Stromal cell of bone marrow (primary cell): ENCODE results near the gene SERPINB7.

Source experiments
- DNase-seq: peaks from one replicate; pipeline ENCODE4 v3.0.0-alpha.2; 2012; ENCODE audit warnings: low read depth

The SERPINB7 gene

DNA sequence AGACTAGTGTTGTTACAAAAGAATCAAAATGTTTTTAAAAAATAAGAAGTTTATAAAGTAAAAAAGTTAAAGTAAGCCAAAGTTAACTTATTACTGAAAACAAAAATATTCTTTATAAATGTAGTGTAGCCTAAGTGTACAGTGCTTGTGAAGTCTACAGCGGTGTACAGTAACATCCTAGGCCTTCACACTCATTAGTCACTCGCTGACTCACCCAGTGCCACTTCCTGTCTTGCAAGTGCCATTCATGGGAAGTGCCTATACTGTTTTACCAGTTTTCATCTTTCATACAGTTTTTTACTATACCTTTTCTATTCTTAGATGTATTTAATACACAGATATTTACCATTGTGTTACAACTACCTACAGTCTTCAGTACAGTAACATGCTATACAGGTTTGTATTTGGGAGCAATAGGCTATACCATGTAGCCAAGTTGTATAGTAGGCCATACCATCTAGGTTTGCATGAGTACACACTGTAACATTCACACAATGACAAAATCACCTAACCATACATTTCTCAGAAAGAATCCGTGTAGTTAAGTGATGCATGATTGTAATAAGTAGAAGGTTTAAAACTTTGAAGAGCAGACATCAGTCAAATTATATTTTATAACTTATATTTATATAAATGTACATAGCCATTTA, 13.4 kb downstream of the SERPINB7 start:
- peak; percentile 77 for DNase-seq

DNA sequence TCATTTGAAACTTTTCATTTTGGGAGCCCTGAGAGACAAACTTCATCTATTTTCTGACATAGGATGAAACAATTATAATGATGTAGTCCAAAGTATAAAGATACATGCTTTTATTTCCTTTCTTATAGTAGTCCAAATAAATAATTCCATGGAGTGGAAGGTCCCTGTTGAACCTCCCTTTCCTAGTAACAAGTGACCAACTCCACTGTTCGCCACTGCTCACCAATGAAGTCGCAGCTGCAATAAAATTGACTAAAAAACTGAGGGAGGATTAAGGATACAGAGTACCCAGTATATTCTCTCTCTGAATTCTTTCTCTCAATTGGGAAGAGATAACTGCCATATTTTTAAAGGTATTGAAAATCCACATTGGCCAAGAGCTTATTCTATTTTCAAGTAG, 14.1 kb downstream of the SERPINB7 start:
- no peak for DNase-seq

DNA sequence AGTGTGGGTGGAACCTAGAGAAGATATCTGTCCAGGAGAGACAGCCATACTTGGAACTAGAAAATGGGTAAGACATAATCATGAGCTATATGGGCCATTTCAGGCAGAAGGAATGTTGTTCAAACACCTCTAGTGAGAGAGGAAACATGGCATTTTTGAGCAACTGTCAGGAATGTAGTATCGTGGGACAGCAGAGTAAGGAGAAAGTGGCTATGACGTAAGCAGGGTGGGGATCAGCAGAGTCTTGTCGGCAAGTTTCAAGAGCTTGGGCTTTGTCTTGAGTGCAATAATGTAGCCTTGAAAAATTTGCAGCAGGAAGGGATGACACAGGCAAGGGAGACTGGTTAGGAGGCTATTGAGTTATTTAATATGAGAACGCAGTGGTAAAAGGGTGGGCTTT, 20.4 kb downstream of the SERPINB7 start:
- DNase-seq = no peak

- DNase-seq = no peak
Observed at GRCh38 chr18:63799189-63799588, 24.0 kb downstream of the SERPINB7 start.

GRCh38 chr18:63801343-63801742, 26.1 kb downstream of the SERPINB7 start:
- DNase-seq = no peak

GRCh38 chr18:63808125-63808524, 32.9 kb downstream of the SERPINB7 start:
- no peak for DNase-seq

- peak; percentile 69 for DNase-seq
Observed at GRCh38 chr18:63817441-63818051, 42.3 kb downstream of the SERPINB7 start.

- DNase-seq = no peak
Observed at GRCh38 chr18:63818212-63818611, 43.0 kb downstream of the SERPINB7 start.

GRCh38 chr18:63819786-63820185, 44.6 kb downstream of the SERPINB7 start:
- DNase-seq = peak; percentile 18

- DNase-seq = no peak
Observed at GRCh38 chr18:63820694-63821093, 45.5 kb downstream of the SERPINB7 start.

DNA sequence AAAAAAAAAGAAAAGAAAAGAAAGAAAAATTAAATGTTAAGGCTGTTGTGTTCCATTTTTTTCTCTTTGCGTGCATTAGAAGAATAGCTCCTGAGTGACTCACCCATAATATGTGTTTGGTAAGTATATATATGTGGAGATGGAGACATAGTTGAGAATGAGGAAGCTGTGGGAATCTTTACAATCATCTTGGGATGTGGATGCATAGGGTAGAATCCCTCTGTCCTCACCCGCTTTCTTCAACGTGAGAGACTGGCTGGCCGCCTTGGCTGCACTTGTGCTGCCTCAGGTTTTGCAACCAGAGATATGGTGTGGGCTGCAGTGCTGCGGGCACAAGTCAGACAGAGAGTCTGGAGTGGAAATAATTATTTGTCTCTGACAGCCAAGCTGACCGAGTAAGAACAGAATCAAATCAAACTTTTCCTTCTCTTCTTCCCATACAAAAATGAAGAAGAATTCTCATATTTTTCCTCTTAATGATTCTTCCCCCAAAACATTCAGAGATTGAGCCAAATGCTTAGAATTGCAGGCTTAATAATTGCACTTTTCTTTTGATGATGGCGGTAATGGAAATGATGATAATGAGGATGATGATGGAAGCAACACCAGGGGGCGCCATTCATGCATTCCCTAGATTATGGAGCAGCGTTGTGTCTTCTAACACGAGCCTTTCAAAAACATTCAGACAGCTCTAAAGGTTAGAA, 48.5 kb downstream of the SERPINB7 start:
- no peak for DNase-seq

- no peak for DNase-seq
Observed at GRCh38 chr18:63824220-63824525, 49.0 kb downstream of the SERPINB7 start.

DNA sequence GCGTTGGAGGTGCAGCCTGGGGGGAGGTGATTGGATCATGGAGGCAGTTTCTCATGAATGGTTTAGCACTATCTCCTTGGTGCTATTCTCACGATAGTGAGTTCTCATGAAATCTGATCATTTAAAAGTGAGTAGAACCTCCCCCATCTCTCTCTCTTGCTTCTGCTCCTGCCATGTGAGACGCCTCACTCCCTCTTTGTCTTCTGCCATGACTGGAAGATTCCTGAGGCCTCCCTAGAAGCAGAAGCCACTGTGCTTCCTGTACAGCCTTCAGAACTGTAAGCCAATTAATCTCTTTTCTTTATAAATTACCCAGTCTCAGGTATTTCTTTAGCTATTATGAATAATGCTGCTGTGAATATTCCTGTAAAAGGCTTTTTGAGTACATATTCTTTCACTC, 52.9 kb downstream of the SERPINB7 start:
- DNase-seq = no peak

GRCh38 chr18:63828656-63829055, 53.4 kb downstream of the SERPINB7 start:
- no peak for DNase-seq

- DNase-seq = no peak
Observed at GRCh38 chr18:63829886-63830285, 54.7 kb downstream of the SERPINB7 start.

DNA sequence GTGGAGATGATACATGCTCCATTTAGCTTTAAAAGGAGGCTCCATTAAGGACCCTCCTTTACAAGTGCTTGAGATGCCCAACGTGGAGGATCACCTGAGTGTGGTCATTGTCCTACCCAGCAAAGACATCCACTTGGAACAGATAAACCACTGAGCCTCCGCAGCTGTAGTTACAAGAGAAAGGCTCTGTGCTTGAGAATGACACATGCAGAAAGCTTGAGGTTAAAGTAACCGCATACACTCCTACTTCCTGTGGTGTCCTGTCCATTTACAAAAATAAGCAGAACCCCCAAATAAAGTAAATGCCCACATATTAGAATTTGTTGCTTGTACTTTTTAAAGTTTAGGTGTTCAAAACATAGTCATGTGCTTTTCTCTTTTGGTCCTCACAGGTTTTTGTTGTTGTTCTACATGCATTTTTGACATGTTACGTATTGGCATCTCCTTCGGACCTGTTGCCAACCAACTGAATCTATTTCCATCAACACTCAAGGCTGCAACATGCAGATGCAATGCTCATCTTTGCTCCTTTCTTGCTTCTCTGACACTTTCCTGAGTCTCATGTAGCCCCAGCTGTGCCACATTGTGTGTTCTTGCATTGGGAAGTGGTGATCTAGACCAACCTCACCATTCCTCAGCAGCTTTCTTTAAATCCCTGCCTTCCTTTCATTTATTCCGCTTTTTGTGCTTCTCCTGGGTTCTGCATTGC, 56.0 kb downstream of the SERPINB7 start:
- DNase-seq = peak; percentile 24

GRCh38 chr18:63832470-63832869, 57.3 kb downstream of the SERPINB7 start:
- peak; percentile 25 for DNase-seq

DNA sequence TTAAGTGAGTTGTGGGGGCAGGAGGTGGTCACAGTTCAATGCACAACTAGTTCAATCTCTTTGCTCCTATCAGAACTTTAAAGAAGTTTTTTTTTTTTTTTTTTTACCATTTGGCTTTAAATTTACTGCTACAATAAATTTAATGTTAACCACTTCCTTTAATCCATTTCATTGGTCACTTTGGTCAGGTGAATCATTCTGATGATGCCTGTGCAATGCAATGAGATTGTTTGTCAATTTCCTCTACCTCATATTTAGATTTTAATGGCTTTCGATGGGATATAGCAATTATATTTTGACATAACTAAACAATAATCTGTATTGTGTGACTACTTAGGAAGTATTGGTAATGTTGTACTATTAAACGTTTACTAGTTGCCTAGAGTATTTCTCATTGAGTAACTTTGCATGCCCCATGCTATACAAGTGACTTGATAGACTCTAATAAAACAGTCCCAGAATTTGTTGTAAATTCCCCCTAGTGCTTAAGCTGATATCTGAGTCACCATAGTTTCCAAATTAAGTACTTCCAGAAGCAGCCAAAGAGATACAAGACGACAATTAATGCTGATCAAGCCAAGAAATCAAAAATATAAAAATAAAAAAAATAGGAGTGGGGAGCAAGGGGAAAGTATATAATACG, 59.4 kb downstream of the SERPINB7 start:
- DNase-seq = no peak

GRCh38 chr18:63836456-63836855, 61.2 kb downstream of the SERPINB7 start:
- DNase-seq = no peak

DNA sequence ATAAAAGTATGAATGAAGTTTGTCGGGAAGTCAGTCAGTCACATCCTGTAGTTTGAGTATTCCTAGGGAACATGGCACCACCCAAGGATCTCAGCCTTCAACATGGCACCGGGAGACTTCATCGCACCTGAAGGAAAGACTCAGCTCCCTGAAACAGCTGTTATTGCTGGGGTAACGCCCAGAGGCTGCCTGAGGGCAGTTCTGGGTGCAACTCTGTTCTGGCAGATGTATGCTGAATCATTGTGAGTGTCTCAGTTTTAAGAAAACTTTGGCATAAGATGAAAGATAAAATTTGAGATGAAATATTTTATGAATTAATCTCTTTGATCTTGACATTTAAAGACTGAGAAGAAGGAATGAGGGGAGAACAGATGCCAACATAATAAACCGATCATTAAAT, 62.4 kb downstream of the SERPINB7 start:
- DNase-seq = no peak

DNA sequence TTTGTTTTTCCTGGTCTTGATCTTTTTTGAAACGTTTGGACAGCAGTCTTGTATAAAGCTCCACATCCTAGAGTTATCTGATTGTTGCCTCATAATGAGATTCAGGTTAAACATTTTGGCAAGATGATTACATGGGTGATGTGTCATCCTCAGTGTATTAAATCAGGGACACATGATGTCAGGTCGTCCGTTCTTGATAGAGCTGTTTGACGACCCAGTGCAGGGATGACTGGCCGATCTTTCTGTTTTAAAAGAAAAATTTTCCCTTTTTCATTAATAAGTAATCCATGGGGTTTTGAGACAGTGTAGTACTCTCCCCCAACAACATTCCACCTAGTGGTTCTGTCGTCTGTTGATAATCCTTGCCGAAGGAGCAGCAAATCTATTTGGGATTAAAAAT, 67.8 kb downstream of the SERPINB7 start:
- DNase-seq = no peak

GRCh38 chr18:63844254-63844653, 69.0 kb downstream of the SERPINB7 start:
- peak; percentile 36 for DNase-seq

DNA sequence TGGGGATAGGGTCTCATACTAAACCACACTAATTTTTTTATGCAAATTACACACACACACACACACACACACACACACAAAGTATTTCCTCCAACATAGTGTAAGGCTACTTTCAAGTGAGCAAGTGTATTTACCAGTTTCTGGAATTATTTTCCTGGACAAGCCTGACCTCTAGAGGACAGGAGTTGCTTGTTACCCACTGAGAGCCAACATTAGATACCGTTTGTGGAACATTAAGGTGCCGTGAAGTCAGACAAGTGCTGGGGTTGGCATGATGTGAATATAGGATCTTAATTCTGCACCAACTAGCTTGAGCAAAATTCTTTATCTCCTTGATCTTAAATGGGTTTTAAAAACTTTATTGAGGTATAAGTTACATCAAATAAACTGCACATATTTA, 72.9 kb downstream of the SERPINB7 start:
- DNase-seq = no peak
